GM10266 (cell line): ENCODE measurements around the gene FST.

Experiments used
- DNase-seq: peaks from one replicate; pipeline ENCODE4 v3.0.0; 2012; ENCODE audit errors: extremely low spot score
- CTCF ChIP-seq: IDR thresholded peaks from 2 replicates; pipeline ENCODE4 v1.5.1; 2012; ENCODE audit warnings: mild to moderate bottlenecking, low read depth; ENCODE audit not compliant: control insufficient read depth, insufficient read depth; ENCODE audit errors: missing control alignments

FST gene

GRCh38 chr5:53438486-53439472 lies 41.6 kb upstream of the FST start:
- no peak for TF ChIP-seq CTCF
- no peak for DNase-seq

GRCh38 chr5:53442961-53443360 lies 37.5 kb upstream of the FST start:
- no peak for DNase-seq
- TF ChIP-seq CTCF: no peak

- no peak for TF ChIP-seq CTCF
- DNase-seq: no peak
Measured at GRCh38 chr5:53445569-53445968, 34.9 kb upstream of the FST start.

- TF ChIP-seq CTCF: no peak
- DNase-seq: no peak
Measured at GRCh38 chr5:53446908-53447307, 33.5 kb upstream of the FST start.

- no peak for DNase-seq
- no peak for TF ChIP-seq CTCF
Measured at GRCh38 chr5:53448851-53449250, 31.6 kb upstream of the FST start.

- no peak for DNase-seq
- no peak for TF ChIP-seq CTCF
Measured at GRCh38 chr5:53453898-53454718, 26.3 kb upstream of the FST start.

- no peak for TF ChIP-seq CTCF
Measured at GRCh38 chr5:53454719-53455000, 25.8 kb upstream of the FST start.

More at GRCh38 chr5:53454719-53455000, 25.8 kb upstream of the FST start:
- no peak for DNase-seq
